ENCODE measurements around the gene PER2. TPM values are rescaled to one million over a fixed set of nuclear protein-coding genes. Genes with fewer than 3 reads are reported as not detected.

Gene PER2
- total and polyA plus RNA-seq, 2 of the 13 experiments (the other 11 are each of a cell fraction or from before 2014, with no cell fraction given), result 5.1 to 9.4 TPM

DNA sequence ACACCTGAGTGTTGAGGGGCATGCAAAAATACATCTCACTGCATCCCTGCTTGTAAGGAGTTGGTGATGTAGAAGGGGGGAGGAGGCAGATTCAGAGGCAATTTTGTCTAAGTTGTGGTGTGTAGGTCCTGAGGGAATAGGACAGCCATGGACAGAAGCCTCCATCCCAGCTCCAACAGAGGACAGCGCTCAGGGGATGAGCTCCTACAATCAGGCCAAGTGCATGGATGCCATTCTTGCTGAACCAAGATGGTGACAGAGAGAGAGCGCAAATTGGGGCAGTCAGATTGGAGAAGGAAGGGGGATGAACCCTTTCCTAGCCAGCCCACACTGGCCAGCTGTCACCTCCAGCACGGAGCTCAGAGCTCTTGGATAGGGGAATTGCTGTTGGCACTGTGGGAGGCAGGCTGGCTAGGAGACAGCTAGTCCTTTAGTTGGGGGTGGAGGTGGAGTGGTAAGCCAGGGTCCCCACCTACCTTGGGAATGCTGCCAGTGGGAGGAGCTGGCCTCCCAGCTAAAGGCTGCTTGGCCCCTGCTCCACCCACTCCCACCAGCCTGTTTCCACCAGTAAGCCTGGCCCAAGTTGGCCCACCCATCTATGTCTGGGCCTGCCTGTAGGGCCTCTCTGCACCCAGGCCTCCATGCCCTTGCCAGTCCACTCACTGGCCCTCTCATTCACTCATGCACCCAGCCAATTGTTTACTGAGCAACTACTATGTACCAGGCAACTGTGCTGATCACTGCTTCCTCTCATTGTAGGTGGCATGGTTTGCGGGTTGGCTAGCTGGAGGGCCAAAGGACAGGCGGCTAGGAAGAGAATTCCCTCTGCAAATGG, 2.5 kb upstream of the PER2 start:
- POLR2A ChIA-PET, result interaction anchor here (1.0 to 7.3 kb wide), 4 partner anchors 15 to 51 kb away, joined by 4 to 44 read pairs (median 13); partner anchors contain the start of genes HES6 and TRAF3IP1
- intact Hi-C loops (cut with micrococcal nuclease; ENCODE audit: unreplicated experiment), result no loop called here
- in situ Hi-C loops (cut with HindIII; ENCODE audit: extremely low pct_ligation_motif_present, low pct_unique_long_range_greater_than_20kb), result no loop called here
- Histone ChIP-seq H3K79me2 (ENCODE audit: insufficient read depth, low read length) (peaks cover 24% of the 10 kb centered on the region), H3K9ac (ENCODE audit: insufficient read depth, low read depth, low read length) (no peak overlapping the region), H3K27ac (ENCODE audit: extremely low read length, insufficient read depth, low read length) (no peak overlapping the region), H3K27me3 (ENCODE audit: control insufficient read depth in 1 of 2, insufficient read depth in 2 of 2, low read length in 2 of 2) (no peaks in the 10 kb centered on the region; a peak in 1 of 5 replicates), H3K4me3 (replicated peaks in 1 of 3; ENCODE audit: insufficient read depth in 1 of 3, low read depth in 2 of 3, low read length in 3 of 3) (no peak overlapping the region), H3K4me1 (ENCODE audit: insufficient read depth, low read length) (peaks cover 63% of the 10 kb centered on the region), H3K36me3 (replicated peaks in 1 of 2; ENCODE audit: control insufficient read depth in 1 of 2, insufficient read depth in 2 of 2, low read length in 2 of 2) (no peaks in the 10 kb centered on the region), H4K20me1 (ENCODE audit: insufficient read depth, low read length) (peaks cover 4% of the 10 kb centered on the region; the same call in 1 of the 2 replicates), H2AFZ (ENCODE audit: low read length) (no peak overlapping the region), H3K4me2 (ENCODE audit: low read depth, low read length) (peak overlapping the region; percentile 95; the same call in 1 of the 2 replicates), H3K9me3 (ENCODE audit: low read length) (no peaks in the 10 kb centered on the region)
- FAIRE-seq, result no peak
- no peak for DNase-seq (ENCODE audit: low spot score)
- 79% methylated on average over 5 of the region's 5 CpGs for WGBS (ENCODE audit: low lambda C conversion rate)
- BruUV-seq (replicated peaks), result no TSS peak
- ATAC-seq, result no peak
- TF ChIP-seq TBP (CRISPR knock-in tag; IDR thresholded peaks at IDR 0.05) (no peak), SNAI1 (CRISPR knock-in tag; IDR thresholded peaks at IDR 0.05; ENCODE audit: borderline replicate concordance) (0 out of 2 replicates have a peak, but pooled peaks have one; percentile 19), FLYWCH1 (CRISPR knock-in tag; IDR thresholded peaks at IDR 0.05) (no peak), SAFB2 (CRISPR knock-in tag; IDR thresholded peaks at IDR 0.05; ENCODE audit: borderline replicate concordance, low read depth) (no peak), POLR2G (IDR thresholded peaks at IDR 0.05; ENCODE audit: low read depth, low read length) (no peak), ETV5 (CRISPR knock-in tag; IDR thresholded peaks at IDR 0.05; ENCODE audit: borderline replicate concordance) (no peak), ZFP82 (CRISPR knock-in tag; IDR thresholded peaks at IDR 0.05; ENCODE audit: borderline replicate concordance) (no peak), HNRNPLL (IDR thresholded peaks at IDR 0.05; ENCODE audit: low read depth, low read length, poor library complexity, severe bottlenecking) (no peak), RFXANK (CRISPR knock-in tag; IDR thresholded peaks at IDR 0.05) (no peak), ZMYM3 (CRISPR knock-in tag; IDR thresholded peaks at IDR 0.05) (peak; percentile 52; the same call in 1 of the 2 replicates), CCAR2 (optimal IDR thresholded peaks at IDR 0.05; ENCODE audit: low read depth, low read length) (no peak)
- TF ChIP-seq, protein P1, sequence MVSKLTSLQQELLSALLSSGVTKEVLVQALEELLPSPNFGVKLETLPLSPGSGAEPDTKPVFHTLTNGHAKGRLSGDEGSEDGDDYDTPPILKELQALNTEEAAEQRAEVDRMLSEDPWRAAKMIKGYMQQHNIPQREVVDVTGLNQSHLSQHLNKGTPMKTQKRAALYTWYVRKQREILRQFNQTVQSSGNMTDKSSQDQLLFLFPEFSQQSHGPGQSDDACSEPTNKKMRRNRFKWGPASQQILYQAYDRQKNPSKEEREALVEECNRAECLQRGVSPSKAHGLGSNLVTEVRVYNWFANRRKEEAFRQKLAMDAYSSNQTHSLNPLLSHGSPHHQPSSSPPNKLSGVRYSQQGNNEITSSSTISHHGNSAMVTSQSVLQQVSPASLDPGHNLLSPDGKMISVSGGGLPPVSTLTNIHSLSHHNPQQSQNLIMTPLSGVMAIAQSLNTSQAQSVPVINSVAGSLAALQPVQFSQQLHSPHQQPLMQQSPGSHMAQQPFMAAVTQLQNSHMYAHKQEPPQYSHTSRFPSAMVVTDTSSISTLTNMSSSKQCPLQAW (CRISPR knock-in tag; IDR thresholded peaks at IDR 0.05), result 0 out of 2 replicates have a peak, but pooled peaks have one; percentile 17
- TF ChIP-seq, protein P2, sequence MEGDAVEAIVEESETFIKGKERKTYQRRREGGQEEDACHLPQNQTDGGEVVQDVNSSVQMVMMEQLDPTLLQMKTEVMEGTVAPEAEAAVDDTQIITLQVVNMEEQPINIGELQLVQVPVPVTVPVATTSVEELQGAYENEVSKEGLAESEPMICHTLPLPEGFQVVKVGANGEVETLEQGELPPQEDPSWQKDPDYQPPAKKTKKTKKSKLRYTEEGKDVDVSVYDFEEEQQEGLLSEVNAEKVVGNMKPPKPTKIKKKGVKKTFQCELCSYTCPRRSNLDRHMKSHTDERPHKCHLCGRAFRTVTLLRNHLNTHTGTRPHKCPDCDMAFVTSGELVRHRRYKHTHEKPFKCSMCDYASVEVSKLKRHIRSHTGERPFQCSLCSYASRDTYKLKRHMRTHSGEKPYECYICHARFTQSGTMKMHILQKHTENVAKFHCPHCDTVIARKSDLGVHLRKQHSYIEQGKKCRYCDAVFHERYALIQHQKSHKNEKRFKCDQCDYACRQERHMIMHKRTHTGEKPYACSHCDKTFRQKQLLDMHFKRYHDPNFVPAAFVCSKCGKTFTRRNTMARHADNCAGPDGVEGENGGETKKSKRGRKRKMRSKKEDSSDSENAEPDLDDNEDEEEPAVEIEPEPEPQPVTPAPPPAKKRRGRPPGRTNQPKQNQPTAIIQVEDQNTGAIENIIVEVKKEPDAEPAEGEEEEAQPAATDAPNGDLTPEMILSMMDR (CRISPR knock-in tag; IDR thresholded peaks at IDR 0.05), result 0 out of 2 replicates have a peak, but pooled peaks have one; percentile 18
- TF ChIP-seq, protein P3, sequence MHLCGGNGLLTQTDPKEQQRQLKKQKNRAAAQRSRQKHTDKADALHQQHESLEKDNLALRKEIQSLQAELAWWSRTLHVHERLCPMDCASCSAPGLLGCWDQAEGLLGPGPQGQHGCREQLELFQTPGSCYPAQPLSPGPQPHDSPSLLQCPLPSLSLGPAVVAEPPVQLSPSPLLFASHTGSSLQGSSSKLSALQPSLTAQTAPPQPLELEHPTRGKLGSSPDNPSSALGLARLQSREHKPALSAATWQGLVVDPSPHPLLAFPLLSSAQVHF (CRISPR knock-in tag; IDR thresholded peaks at IDR 0.05), result no peak
- TF ChIP-seq, protein P4, sequence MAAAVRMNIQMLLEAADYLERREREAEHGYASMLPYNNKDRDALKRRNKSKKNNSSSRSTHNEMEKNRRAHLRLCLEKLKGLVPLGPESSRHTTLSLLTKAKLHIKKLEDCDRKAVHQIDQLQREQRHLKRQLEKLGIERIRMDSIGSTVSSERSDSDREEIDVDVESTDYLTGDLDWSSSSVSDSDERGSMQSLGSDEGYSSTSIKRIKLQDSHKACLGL (CRISPR knock-in tag; IDR thresholded peaks at IDR 0.05), result no peak
- CTCF ChIA-PET (ENCODE audit: low intra/inter-chr PET ratio, low total read pairs), result no interaction called here
